K562 (cell line): Measurements from ENCODE around the gene APOC4. TPM values are rescaled to one million over a fixed set of nuclear protein-coding genes. Genes with fewer than 3 reads are reported as not detected.
A peak's percentile ranks its signal among the peaks of the same experiment; 100 is the strongest.

Experiments
- ATAC-seq: fragments of 200-7000 bp; cut with Tn5 transposase; 3 replicates; pipeline ENCODE4 v1.9.1; 2020; ENCODE audit warnings: moderate library complexity
- BruUV-seq: library from RNA; stranded (reverse); fragments of 400-500 nt; replicated peaks from 2 replicates; lab custom pipeline; 2021; lab: Mats Ljungman, UMichigan
- CTCF ChIA-PET: fragments of 300-600 bp; formaldehyde crosslinking; extraction: SDS; loops from one replicate; lab custom pipeline; 2021; ENCODE audit warnings: low intra/inter-chr PET ratio; lab: Yijun Ruan, JAX
- POLR2A ChIA-PET: fragments of 300-600, 350-650 bp; sonication (Branson Sonifier 250); formaldehyde crosslinking; extraction: SDS; loops from one replicate; lab custom pipeline; 2021; ENCODE audit warnings: antibody characterized with exemption, inconsistent platforms; lab: Yijun Ruan, JAX
- DNase-seq, 4 experiments: peaks; one replicate each; pipeline versions ENCODE4 v3.0.0 to v3.0.0-alpha.2; 2011 to 2018; ENCODE audit warnings: low spot score in 3 of 4, mixed read lengths in 3 of 4; ENCODE audit errors: extremely low read depth in 1 of 4
- FAIRE-seq: peaks from 2 replicates; lab custom pipeline; 2011; peaks lifted over from hg19 to GRCh38; lab: Jason Lieb, UNC
- H2AFZ ChIP-seq: 2 replicates; pipeline ENCODE4 v1.6.0; 2011; ENCODE audit warnings: low read depth, low read length, control low read depth, inconsistent platforms
- H3K27ac ChIP-seq: fragments of 200-600 bp; 3 replicates; pipeline ENCODE4 v1.8.0; 2011; ENCODE audit warnings: low read depth, mild to moderate bottlenecking, control low read depth, inconsistent platforms, low read length, moderate library complexity, mixed read lengths; ENCODE audit errors: extremely low read depth
- H3K27me3 ChIP-seq, 2 experiments: fragments of 300-600 bp in 1 of 2; 2 replicates in 1 of 2; 3 replicates in 1 of 2; pipeline versions ENCODE4 v1.6.0 to v1.8.0; 2011; ENCODE audit warnings: inconsistent platforms in 2 of 2, low read length in 2 of 2, mild to moderate bottlenecking in 1 of 2, mixed read lengths in 1 of 2, moderate library complexity in 1 of 2; ENCODE audit not compliant: control insufficient read depth in 2 of 2, insufficient read depth in 2 of 2
- H3K36me3 ChIP-seq: fragments of 300-600 bp; 3 replicates; pipeline ENCODE4 v1.8.0; 2011; ENCODE audit warnings: mild to moderate bottlenecking, low read length, inconsistent platforms; ENCODE audit not compliant: control insufficient read depth, insufficient read depth
- H3K4me1 ChIP-seq, 2 experiments: fragments of 200-600 bp in 1 of 2; replicated peaks in 1 of 2; 2 replicates in 1 of 2; 3 replicates in 1 of 2; pipeline versions ENCODE4 v1.5.1 to v1.8.0; 2011; ENCODE audit warnings: inconsistent platforms in 2 of 2, low read length in 2 of 2, mild to moderate bottlenecking in 1 of 2, mixed read lengths in 1 of 2, moderate library complexity in 1 of 2; ENCODE audit not compliant: control insufficient read depth in 2 of 2, insufficient read depth in 2 of 2
- H3K4me2 ChIP-seq: 2 replicates; pipeline ENCODE4 v1.6.1; 2011; ENCODE audit warnings: low read length, control low read depth, inconsistent platforms, mixed read lengths; ENCODE audit not compliant: insufficient read depth
- H3K4me3 ChIP-seq: fragments of 200-600 bp; sonication (generic), shearing (Covaris generic); 2 replicates; pipeline ENCODE4 v1.5.1; 2016; ENCODE audit warnings: control low read depth, inconsistent platforms
- H3K79me2 ChIP-seq: fragments of 200-600 bp; 3 replicates; pipeline ENCODE4 v1.8.0; 2011; ENCODE audit warnings: low read length, inconsistent platforms; ENCODE audit not compliant: control insufficient read depth, insufficient read depth
- H3K9ac ChIP-seq, 2 experiments: 2 replicates each; pipeline versions ENCODE4 v1.6.0 to v1.6.1; 2011; ENCODE audit warnings: low read depth in 2 of 2, low read length in 2 of 2, control low read depth in 1 of 2, inconsistent platforms in 1 of 2, mild to moderate bottlenecking in 1 of 2, mixed read lengths in 1 of 2; ENCODE audit not compliant: insufficient read depth in 1 of 2
- H3K9me1 ChIP-seq: one replicate; pipeline ENCODE4 v1.6.0; 2011; ENCODE audit warnings: inconsistent platforms, mild to moderate bottlenecking, low read length, moderate library complexity; ENCODE audit not compliant: control insufficient read depth, insufficient read depth
- H3K9me3 ChIP-seq: replicated peaks from 2 replicates; pipeline ENCODE4 v1.5.1; 2011; ENCODE audit warnings: low read depth, low read length, inconsistent platforms; ENCODE audit not compliant: control insufficient read depth, insufficient read depth
- H4K20me1 ChIP-seq: replicated peaks from 2 replicates; pipeline ENCODE4 v1.6.1; 2011; ENCODE audit warnings: low read length, inconsistent platforms, mixed read lengths; ENCODE audit not compliant: control insufficient read depth, insufficient read depth
- ASH1L ChIP-seq: fragments of 450-650 bp; IDR thresholded peaks from 2 replicates; pipeline ENCODE4 v1.6.1; 2018; ENCODE audit warnings: borderline replicate concordance, mild to moderate bottlenecking, low read depth; ENCODE audit not compliant: partially characterized antibody
- CBFA2T2 ChIP-seq: fragments of 450-650 bp; conservative IDR thresholded peaks from 2 replicates; pipeline ENCODE4 v1.6.1; 2017; ENCODE audit warnings: mild to moderate bottlenecking
- CHD2 ChIP-seq: IDR thresholded peaks from 2 replicates; pipeline ENCODE4 v1.6.1; 2011; ENCODE audit warnings: low read depth, low read length
- DPF2 ChIP-seq: fragments of 450-650 bp; IDR thresholded peaks from 2 replicates; pipeline ENCODE4 v1.6.1; 2016
- ELF4 ChIP-seq: fragments of 450-650 bp; formaldehyde crosslinking; IDR thresholded peaks from 2 replicates; pipeline ENCODE4 v1.4.0; 2022; ENCODE audit warnings: missing genetic modification characterization
- GATA2 ChIP-seq: sonication (generic); formaldehyde crosslinking; IDR thresholded peaks from 2 replicates; pipeline ENCODE4 v1.4.0; 2020; ENCODE audit warnings: mild to moderate bottlenecking, missing genetic modification reagents
- MBD2 ChIP-seq: sonication (generic); IDR thresholded peaks from 2 replicates; pipeline ENCODE4 v1.6.1; 2016; ENCODE audit warnings: low read depth, borderline replicate concordance
- NFATC3 ChIP-seq: fragments of 450-650 bp; IDR thresholded peaks from 2 replicates; pipeline ENCODE4 v1.6.1; 2017; ENCODE audit warnings: mild to moderate bottlenecking
- POLR3A ChIP-seq: IDR thresholded peaks from 2 replicates; pipeline ENCODE4 v1.6.1; 2011; ENCODE audit warnings: borderline replicate concordance, mild to moderate bottlenecking, moderate library complexity; ENCODE audit not compliant: insufficient read length, insufficient read depth; ENCODE audit errors: extremely low read depth
- PRMT5 ChIP-seq: sonication (generic); formaldehyde crosslinking; IDR thresholded peaks from 2 replicates; pipeline ENCODE4 v1.5.0; 2020; ENCODE audit warnings: missing genetic modification reagents
- PURB ChIP-seq: sonication (generic); formaldehyde crosslinking; IDR thresholded peaks from 2 replicates; pipeline ENCODE4 v1.9.0; 2021; ENCODE audit warnings: low read depth, mild to moderate bottlenecking, missing genetic modification reagents
- PYGO2 ChIP-seq: fragments of 450-650 bp; IDR thresholded peaks from 2 replicates; pipeline ENCODE4 v1.6.1; 2016; ENCODE audit warnings: mild to moderate bottlenecking, missing genetic modification characterization, moderate library complexity, missing compliant biosample characterization
- ZBTB5 ChIP-seq: fragments of 450-650 bp; IDR thresholded peaks from 2 replicates; pipeline ENCODE4 v1.6.1; 2017; ENCODE audit warnings: antibody characterized with exemption
- ZNF124 ChIP-seq: sonication (generic); formaldehyde crosslinking; IDR thresholded peaks from 2 replicates; pipeline ENCODE4 v1.8.1; 2022; ENCODE audit warnings: missing genetic modification reagents
- ZNF586 ChIP-seq: fragments of 450-650 bp; formaldehyde crosslinking; conservative IDR thresholded peaks from 2 replicates; pipeline ENCODE4 v1.4.0; 2020; ENCODE audit warnings: mild to moderate bottlenecking, moderate library complexity
- WGBS: fragments of 100-300 bp; shearing (Covaris generic); methylation state at CpG from one replicate; pipeline ENCODE4 v1.1.6; 2016; ENCODE audit warnings: low coverage, mixed read lengths; ENCODE audit not compliant: insufficient coverage; ENCODE audit errors: missing lambda C conversion rate; 5-methylcytosine and 5-hydroxymethylcytosine counted together
- in situ Hi-C: fragments of 300-500 bp; cut with MboI; formaldehyde crosslinking; loops from 4 replicates; pipeline ENCODE4 v1.15.0; 2018; ENCODE audit warnings: inconsistent platforms, mixed read lengths
- intact Hi-C: fragments of 100-400 bp; cut with micrococcal nuclease; formaldehyde crosslinking; loops from 2 replicates; pipeline ENCODE4 v1.14.2; 2022
- polyA plus RNA-seq, 8 experiments: library from polyadenylated mRNA; depleted of rRNA in 4 of 8; stranded (reverse) in 5 of 8; unstranded in 3 of 8; fragments of >200 nt; fragmentation: Nextera tagmentation in 2 of 8; fragmentation: Illumina TruSeq in 1 of 8; extraction: Ambion mirVana in 2 of 8; extraction: Trizol in 1 of 8; gene quantifications; 2 replicates each; pipeline versions ENCODE4 v1.2.1 to v1.2.3, GENCODE V29; 2011 to 2014; ENCODE audit warnings: inconsistent platforms in 1 of 8, missing spikeins in 1 of 8
- total RNA-seq, 7 experiments: library from RNA; depleted of rRNA in 6 of 7; stranded (reverse); fragments of >200 nt in 6 of 7; fragmentation: Illumina TruSeq in 2 of 7; extraction: Trizol in 2 of 7; gene quantifications; 2 replicates each; pipeline versions ENCODE4 v1.2.1 to v1.2.3, GENCODE V29; 2011 to 2021; ENCODE audit warnings: low replicate concordance in 1 of 7

APOC4 gene
- total and polyA plus RNA-seq, 9 of the 15 experiments (the other 6 are each of a cell fraction or from before 2014, with no cell fraction given): 0.46 TPM; not detected in 8

- ATAC-seq: no peak
- H3K9me1 ChIP-seq: no peaks in the 10 kb centered on the region
- in situ Hi-C loops (no loop called here), intact Hi-C loops (no loop called here)
- H3K79me2 ChIP-seq: no peaks in the 10 kb centered on the region
- DNase-seq: no peak
- peak overlapping the region in 1 of 2 experiments; percentile 23; a peak in 1 of 4 replicates for H3K9ac ChIP-seq
- BruUV-seq: no TSS peak
- H3K9me3 ChIP-seq: no peaks in the 10 kb centered on the region
- no peak overlapping the region for H3K4me2 ChIP-seq
- 79% methylated on average over 4 of the region's 4 CpGs for WGBS
- TF ChIP-seq ZBTB5 (no peak), PRMT5 (CRISPR knock-in tag) (no peak), ELF4 (CRISPR knock-in tag) (no peak), DPF2 (no peak), ZNF586 (CRISPR knock-in tag) (no peak), CHD2 (no peak), NFATC3 (no peak), GATA2 (CRISPR knock-in tag) (no peak), POLR3A (no peak), MBD2 (no peak), PURB (CRISPR knock-in tag) (no peak), ASH1L (no peak), ZNF124 (CRISPR knock-in tag) (no peak), CBFA2T2 (no peak), PYGO2 (tag) (no peak)
- no peaks in the 10 kb centered on the region; the same call in 1 of the 2 replicates for H4K20me1 ChIP-seq
- no peak overlapping the region for H2AFZ ChIP-seq
- H3K27me3 ChIP-seq: no peaks in the 10 kb centered on the region
- CTCF ChIA-PET: no interaction called here
- FAIRE-seq: no peak
- H3K4me3 ChIP-seq: no peak overlapping the region
- no peak overlapping the region for H3K27ac ChIP-seq
- peaks cover 77% of the 10 kb centered on the region; the same call in 2 of the 3 replicates for H3K36me3 ChIP-seq
- POLR2A ChIA-PET: interaction anchor here (0.6 to 1.6 kb wide), 5 partner anchors 9 to 154 kb away, joined by 3 to 4 read pairs (median 3); no protein-coding TSS in a partner anchor
- H3K4me1 ChIP-seq: peaks cover 0 to 12% of the 10 kb centered on the region in 2 experiments; a peak in 1 of 5 replicates
Observed at GRCh38 chr19:44985445-44985844, 43.4 kb downstream of the APOC4 start.
